ENCODE results near the gene NBDY. TPM values are rescaled to one million over a fixed set of nuclear protein-coding genes. Genes with fewer than 3 reads are reported as not detected.
A peak's percentile ranks its signal among the peaks of the same experiment; 100 is the strongest.
"Not testable (repeated sequence)": the region's sequence is repeated elsewhere in the genome, so short reads cannot be mapped to it uniquely, and the experiment has no call there.

Gene NBDY
- total RNA-seq, result 10 to 100 TPM in 3 of 4 donors, 1 to 10 TPM in 1; 6.1 to 21.6 (median 17.3) TPM

- no peaks in the 10 kb centered on the region for H3K36me3 ChIP-seq
- peak in 1 of 2 donors; percentile 83 for TF ChIP-seq EP300 (IDR thresholded peaks at IDR 0.05)
- TF ChIP-seq CTCF (IDR thresholded peaks at IDR 0.05), result no peak
- peak in 1 of 2 donors; percentile 66 for TF ChIP-seq POLR2A (IDR thresholded peaks at IDR 0.05)
- peak within 1 kb of the TSS; percentile 50 to 91 (median 83) for H3K27ac ChIP-seq
- peaks cover 0 to 10% (median 2%) of the 10 kb centered on the region in 4 donors for H3K4me1 ChIP-seq
- H3K9me3 ChIP-seq, result no peaks in the 10 kb centered on the region
- peak within 1 kb of the TSS; percentile 31 to 68 (median 50) for H3K4me3 ChIP-seq
- H3K27me3 ChIP-seq, result peaks cover 0 to 28% of the 10 kb centered on the region in 2 donors
- peak in 1 of 2 donors; percentile 29 for DNase-seq (ENCODE audit: low spot score in 2 of 2)
- WGBS, 2 donors, result 0 to 18% methylated on average over 19 to 23 of the region's 23 CpGs
These were observed at the start of gene NBDY for GRCh38 chrX:56729152-56729850. NBDY (plus strand) TSS chrX:56729243; CDS start chrX:56729354, 111 bp downstream.

GRCh38 chrX:56704530-56704929 is 24.5 kb upstream of the NBDY start:
- DNase-seq (ENCODE audit: low spot score in 2 of 2); H3K4me3 ChIP-seq; H3K9me3 ChIP-seq; H3K4me1 ChIP-seq; H3K27ac ChIP-seq; H3K36me3 ChIP-seq: not testable (repeated sequence)
- 78 to 80% methylated on average over 1 to 4 of the region's 4 CpGs for WGBS, 2 donors
- peaks cover 0 to 10% of the 10 kb centered on the region in 2 donors for H3K27me3 ChIP-seq

- peaks cover 0 to 33% of the 10 kb centered on the region in 2 donors for H3K27me3 ChIP-seq
- DNase-seq (ENCODE audit: low spot score in 2 of 2), result peak in 1 of 2 donors; percentile 7
- TF ChIP-seq EP300 (IDR thresholded peaks at IDR 0.05) (no peak), CTCF (IDR thresholded peaks at IDR 0.05) (peak; percentile 33 to 55 (median 52)), POLR2A (IDR thresholded peaks at IDR 0.05) (no peak)
- H3K4me3 ChIP-seq, result no peak overlapping the region
- H3K9me3 ChIP-seq, result no peaks in the 10 kb centered on the region
- no peaks in the 10 kb centered on the region for H3K36me3 ChIP-seq
- 0% methylated on average over 1 of the region's 1 CpG for WGBS, 2 donors
- H3K27ac ChIP-seq, result no peak overlapping the region
- peaks cover 0 to 4% (median under 1%) of the 10 kb centered on the region in 4 donors for H3K4me1 ChIP-seq
These were observed 2.4 kb upstream of the NBDY start for GRCh38 chrX:56726605-56727004.

- peaks cover 0 to 10% (median 2%) of the 10 kb centered on the region in 4 donors for H3K4me1 ChIP-seq
- 73 to 79% methylated on average over 3 of the region's 3 CpGs for WGBS, 2 donors
- H3K9me3 ChIP-seq, result no peaks in the 10 kb centered on the region
- no peak overlapping the region for H3K4me3 ChIP-seq
- H3K27me3 ChIP-seq, result peaks cover 0 to 32% of the 10 kb centered on the region in 2 donors
- DNase-seq (ENCODE audit: low spot score in 2 of 2), result no peak
- peak overlapping the region in 2 of 4 donors; percentile 9 to 15 for H3K27ac ChIP-seq
- H3K36me3 ChIP-seq, result no peaks in the 10 kb centered on the region
- TF ChIP-seq EP300 (IDR thresholded peaks at IDR 0.05), result no peak
- no peak for TF ChIP-seq POLR2A (IDR thresholded peaks at IDR 0.05)
- TF ChIP-seq CTCF (IDR thresholded peaks at IDR 0.05), result no peak
These were observed 1.5 kb upstream of the NBDY start for GRCh38 chrX:56727531-56727930.

- 9 to 18% methylated on average over 2 of the region's 2 CpGs for WGBS, 2 donors
- peaks cover 0 to 31% of the 10 kb centered on the region in 2 donors for H3K27me3 ChIP-seq
- DNase-seq (ENCODE audit: low spot score in 2 of 2), result no peak
- H3K9me3 ChIP-seq, result no peaks in the 10 kb centered on the region
- H3K4me1 ChIP-seq, result peaks cover 0 to 10% (median 2%) of the 10 kb centered on the region in 4 donors
- no peak for TF ChIP-seq CTCF (IDR thresholded peaks at IDR 0.05)
- no peak for TF ChIP-seq EP300 (IDR thresholded peaks at IDR 0.05)
- TF ChIP-seq POLR2A (IDR thresholded peaks at IDR 0.05), result no peak
- peak overlapping the region in 2 of 4 donors; percentile 37 to 64 for H3K4me3 ChIP-seq
- no peaks in the 10 kb centered on the region for H3K36me3 ChIP-seq
- peak overlapping the region in 2 of 4 donors; percentile 86 to 91 for H3K27ac ChIP-seq
These were observed 722 bp upstream of the NBDY start for GRCh38 chrX:56728321-56728720.
